ENCODE measurements around the gene MCRIP1.

MCRIP1 gene

GRCh38 chr17:81817758-81818147, 15.3 kb downstream of the MCRIP1 start:
- no peak for DNase-seq

GRCh38 chr17:81815646-81815986, 17.5 kb downstream of the MCRIP1 start:
- DNase-seq, result no peak

GRCh38 chr17:81814748-81815645, 18.1 kb downstream of the MCRIP1 start:
- no peak for DNase-seq

GRCh38 chr17:81813861-81814683, 19.0 kb downstream of the MCRIP1 start:
- no peak for DNase-seq

- no peak for DNase-seq
Observed at GRCh38 chr17:81813371-81813684, 19.8 kb downstream of the MCRIP1 start.

- no peak for DNase-seq
Observed at GRCh38 chr17:81812571-81813370, 20.3 kb downstream of the MCRIP1 start.

- no peak for DNase-seq
Observed at GRCh38 chr17:81811705-81812570, 21.2 kb downstream of the MCRIP1 start.

GRCh38 chr17:81810892-81811704, 22.0 kb downstream of the MCRIP1 start:
- DNase-seq, result no peak

GRCh38 chr17:81810476-81810875, 22.6 kb downstream of the MCRIP1 start:
- no peak for DNase-seq

- DNase-seq, result no peak
Observed at GRCh38 chr17:81809556-81809998, 23.5 kb downstream of the MCRIP1 start.

GRCh38 chr17:81808778-81809555, 24.1 kb downstream of the MCRIP1 start:
- no peak for DNase-seq

GRCh38 chr17:81807839-81808238, 25.3 kb downstream of the MCRIP1 start:
- no peak for DNase-seq

GRCh38 chr17:81807210-81807719, 25.8 kb downstream of the MCRIP1 start:
- no peak for DNase-seq

GRCh38 chr17:81806461-81807209, 26.5 kb downstream of the MCRIP1 start:
- DNase-seq, result no peak

- no peak for DNase-seq
Observed at GRCh38 chr17:81805707-81806460, 27.2 kb downstream of the MCRIP1 start.

- DNase-seq, result no peak
Observed at GRCh38 chr17:81804559-81805399, 28.3 kb downstream of the MCRIP1 start.

GRCh38 chr17:81803728-81804558, 29.1 kb downstream of the MCRIP1 start, which contains the start of gene GCGR:
GCGR (plus strand) TSS chr17:81804150; CDS start chr17:81809019, 4,869 bp downstream.
- no peak for DNase-seq
